Inferior parietal cortex (tissue), 1 donor: ENCODE measurements around the gene PPP4R3A.
"Not testable (repeated sequence)": the region's sequence is repeated elsewhere in the genome, so short reads cannot be mapped to it uniquely, and the experiment has no call there.

Experiments used
- DNase-seq: peaks from one replicate; pipeline ENCODE4 v3.0.0-alpha.2; 2016; ENCODE audit errors: extremely low spot score

Gene PPP4R3A

DNA sequence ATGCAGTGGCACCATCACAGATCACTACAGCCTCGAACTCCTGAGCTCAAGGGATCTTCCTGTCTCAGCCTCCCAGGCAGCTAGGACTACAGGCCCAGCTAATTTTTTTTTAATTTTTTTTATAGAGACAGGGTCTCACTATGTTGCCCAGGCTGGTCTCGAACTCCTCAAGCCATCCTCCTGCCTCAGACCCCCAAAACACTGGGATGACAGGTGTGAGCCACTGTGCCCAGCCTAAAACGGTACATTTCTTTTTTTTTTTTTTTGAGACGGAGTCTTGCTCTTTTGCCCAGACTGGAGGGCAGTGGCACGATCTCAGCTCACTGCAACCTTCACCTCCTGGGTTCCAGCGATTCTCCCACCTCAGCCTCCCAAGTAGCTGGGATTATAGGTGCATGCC lies 100.9 kb downstream of the PPP4R3A start:
- DNase-seq: not testable (repeated sequence)
